A549 (cell line): ENCODE measurements around the gene LRFN3.

ENCODE experiments used
- CTCF ChIP-seq: fragments of >200 bp; sonication (Bioruptor Twin); formaldehyde crosslinking; IDR thresholded peaks from 3 replicates; pipeline ENCODE4 v1.5.1; 2016
- EP300 ChIP-seq, 2 experiments: fragments of >200 bp; sonication (Bioruptor Twin); formaldehyde crosslinking; IDR thresholded peaks; 2 replicates in 1 of 2; 3 replicates in 1 of 2; pipeline ENCODE4 v1.6.1; 2016 to 2017
- FOSL2 ChIP-seq, 2 experiments: fragments of 450-650 bp in 1 of 2; fragments of >200 bp in 1 of 2; sonication (Bioruptor Twin) in 1 of 2; formaldehyde crosslinking; IDR thresholded peaks; 2 replicates each; pipeline versions ENCODE4 v1.5.0 to v1.6.1; 2016 to 2020; ENCODE audit warnings: mild to moderate bottlenecking in 1 of 2, moderate library complexity in 1 of 2
- NR3C1 ChIP-seq: fragments of >200 bp; sonication (Bioruptor Twin); formaldehyde crosslinking; IDR thresholded peaks from 3 replicates; pipeline ENCODE4 v1.6.1; 2017
- TF ChIP-seq, protein P1 (sequence below): fragments of >200 bp; sonication (Bioruptor Twin); formaldehyde crosslinking; IDR thresholded peaks from 2 replicates; pipeline ENCODE4 v1.6.1; 2016
- TF ChIP-seq, protein P2 (sequence below): IDR thresholded peaks from 2 replicates; pipeline ENCODE4 v1.6.1; 2012

DNA sequence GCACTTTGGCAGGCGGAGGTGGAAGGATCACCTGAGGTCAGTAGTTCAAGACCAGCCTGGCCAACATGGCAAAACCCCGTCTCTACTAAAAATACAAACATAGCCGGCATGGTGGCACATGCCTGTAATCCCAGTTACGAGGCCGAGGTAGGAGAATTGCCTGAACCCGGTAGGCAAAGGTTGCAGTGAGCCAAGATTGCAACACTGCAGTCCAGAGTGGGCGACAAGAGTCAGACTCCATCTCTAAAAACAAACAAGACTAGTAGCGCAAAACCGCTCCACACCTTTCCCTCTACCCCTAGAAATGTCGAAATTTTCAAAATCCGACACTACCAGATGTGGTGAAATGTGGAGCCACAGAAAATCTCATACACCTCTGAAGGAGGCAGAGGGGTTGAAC, 16.9 kb upstream of the LRFN3 start:
- TF ChIP-seq EP300 (IDR thresholded peaks at IDR 0.05) = no peak
- no peak for TF ChIP-seq CTCF
- TF ChIP-seq, protein P1, sequence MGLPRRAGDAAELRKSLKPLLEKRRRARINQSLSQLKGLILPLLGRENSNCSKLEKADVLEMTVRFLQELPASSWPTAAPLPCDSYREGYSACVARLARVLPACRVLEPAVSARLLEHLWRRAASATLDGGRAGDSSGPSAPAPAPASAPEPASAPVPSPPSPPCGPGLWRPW = no peak
- no peak for TF ChIP-seq NR3C1
- no peak for TF ChIP-seq FOSL2 (IDR thresholded peaks at IDR 0.05)
- no peak for TF ChIP-seq FOSL2 (CRISPR knock-in tag; IDR thresholded peaks at IDR 0.05)
- TF ChIP-seq, protein P2, sequence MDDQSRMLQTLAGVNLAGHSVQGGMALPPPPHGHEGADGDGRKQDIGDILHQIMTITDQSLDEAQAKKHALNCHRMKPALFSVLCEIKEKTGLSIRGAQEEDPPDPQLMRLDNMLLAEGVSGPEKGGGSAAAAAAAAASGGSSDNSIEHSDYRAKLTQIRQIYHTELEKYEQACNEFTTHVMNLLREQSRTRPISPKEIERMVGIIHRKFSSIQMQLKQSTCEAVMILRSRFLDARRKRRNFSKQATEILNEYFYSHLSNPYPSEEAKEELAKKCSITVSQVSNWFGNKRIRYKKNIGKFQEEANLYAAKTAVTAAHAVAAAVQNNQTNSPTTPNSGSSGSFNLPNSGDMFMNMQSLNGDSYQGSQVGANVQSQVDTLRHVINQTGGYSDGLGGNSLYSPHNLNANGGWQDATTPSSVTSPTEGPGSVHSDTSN = no peak
